Left ventricle myocardium inferior (tissue), 1 donor: ENCODE data around the gene CFAP107. TPM values are rescaled to one million over a fixed set of nuclear protein-coding genes. Genes with fewer than 3 reads are reported as not detected.
"Not testable (repeated sequence)": the region's sequence is repeated elsewhere in the genome, so short reads cannot be mapped to it uniquely, and the experiment has no call there.

Experiments
- DNase-seq: peaks from one replicate; pipeline ENCODE4 v3.0.0-alpha.2; 2020
- H3K27ac ChIP-seq: fragments of 200-600 bp; replicated peaks from 2 replicates; pipeline ENCODE4 v1.8.0; 2021
- H3K27me3 ChIP-seq: fragments of 200-600 bp; 2 replicates; pipeline ENCODE4 v1.8.0; 2021; ENCODE audit warnings: low read depth
- H3K36me3 ChIP-seq: fragments of 200-600 bp; 2 replicates; pipeline ENCODE4 v1.8.0; 2021
- H3K4me1 ChIP-seq: fragments of 200-600 bp; 2 replicates; pipeline ENCODE4 v1.8.0; 2021
- H3K4me3 ChIP-seq: fragments of 200-600 bp; 2 replicates; pipeline ENCODE4 v1.8.0; 2021; ENCODE audit warnings: mild to moderate bottlenecking, moderate library complexity
- H3K9me3 ChIP-seq: fragments of 200-600 bp; replicated peaks from 2 replicates; pipeline ENCODE4 v1.8.0; 2021
- CTCF ChIP-seq: fragments of 200-600 bp; IDR thresholded peaks from 2 replicates; pipeline ENCODE4 v1.8.0; 2021; ENCODE audit warnings: antibody characterized with exemption, mild to moderate bottlenecking, borderline replicate concordance
- intact Hi-C: fragments of 100-400 bp; cut with micrococcal nuclease; formaldehyde crosslinking; loops from one replicate; pipeline ENCODE4 v1.11.0; 2022
- total RNA-seq: library from RNA; stranded (reverse); fragmentation: NEBNext Ultra II Directional; extraction: Animal tissue kit (Norgen Biotek cat#: 25700); gene quantifications from one replicate; pipeline ENCODE4 v1.2.1, GENCODE V29; 2021
- donor health status: DM: no; HTN: yes; CAD: no; lungs with severe emphysema.

Gene CFAP107
- total RNA-seq, 1 donor from 2014 or later, result not detected

DNA sequence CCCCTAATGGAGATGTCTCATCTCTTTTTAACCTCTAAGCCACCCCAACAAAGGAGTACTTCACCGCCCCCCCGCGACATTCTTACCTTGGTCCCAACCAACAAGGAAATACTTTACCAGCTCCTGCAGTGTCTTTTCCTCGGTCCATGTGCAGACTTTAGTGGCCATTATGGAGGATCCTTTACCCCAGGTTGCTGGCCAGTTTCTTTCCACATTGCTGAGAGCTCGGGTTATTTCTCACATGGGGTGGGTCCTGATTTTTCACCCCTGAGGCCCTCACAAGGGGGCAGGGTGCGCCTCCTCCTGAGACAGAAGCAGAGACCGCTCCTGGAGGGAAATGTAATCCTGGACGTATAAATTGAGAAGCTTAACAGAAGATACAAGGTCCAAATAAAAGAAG lies 33.1 kb upstream of the CFAP107 start:
- Histone ChIP-seq H3K4me3 (no peak overlapping the region), H3K27ac (no peak overlapping the region), H3K36me3 (no peaks in the 10 kb centered on the region), H3K9me3 (no peaks in the 10 kb centered on the region), H3K4me1 (peaks cover 7% of the 10 kb centered on the region), H3K27me3 (no peaks in the 10 kb centered on the region)
- TF ChIP-seq CTCF, result no peak
- DNase-seq, result no peak
- intact Hi-C loops, result no loop called here

- intact Hi-C loops, H3K4me1 ChIP-seq, H3K27ac ChIP-seq, H3K27me3 ChIP-seq, H3K4me3 ChIP-seq, DNase-seq, H3K9me3 ChIP-seq, H3K36me3 ChIP-seq: not testable (repeated sequence)
These were observed 32.3 kb upstream of the CFAP107 start for GRCh38 chr1:12713651-12714050.

GRCh38 chr1:12714710-12715475 lies 31.1 kb upstream of the CFAP107 start:
- H3K27ac ChIP-seq, result no peak overlapping the region
- peaks cover 9% of the 10 kb centered on the region for H3K27me3 ChIP-seq
- H3K9me3 ChIP-seq, result no peaks in the 10 kb centered on the region
- H3K4me3 ChIP-seq, result no peak overlapping the region
- TF ChIP-seq CTCF, result no peak
- no peak for DNase-seq
- no peaks in the 10 kb centered on the region for H3K36me3 ChIP-seq
- H3K4me1 ChIP-seq, result no peaks in the 10 kb centered on the region
- intact Hi-C loops, result no loop called here

GRCh38 chr1:12715896-12716437 lies 30.0 kb upstream of the CFAP107 start, which contains the start of gene AADACL3:
AADACL3 (plus strand) TSS chr1:12716110; CDS start chr1:12716177, 67 bp downstream.
- intact Hi-C loops, result no loop called here
- Histone ChIP-seq H3K27me3 (peaks cover 19% of the 10 kb centered on the region), H3K36me3 (no peaks in the 10 kb centered on the region), H3K4me1 (no peaks in the 10 kb centered on the region), H3K9me3 (no peaks in the 10 kb centered on the region), H3K4me3 (no peak within 1 kb of the TSS), H3K27ac (no peak within 1 kb of the TSS)
- TF ChIP-seq CTCF, result no peak
- DNase-seq, result no peak

DNA sequence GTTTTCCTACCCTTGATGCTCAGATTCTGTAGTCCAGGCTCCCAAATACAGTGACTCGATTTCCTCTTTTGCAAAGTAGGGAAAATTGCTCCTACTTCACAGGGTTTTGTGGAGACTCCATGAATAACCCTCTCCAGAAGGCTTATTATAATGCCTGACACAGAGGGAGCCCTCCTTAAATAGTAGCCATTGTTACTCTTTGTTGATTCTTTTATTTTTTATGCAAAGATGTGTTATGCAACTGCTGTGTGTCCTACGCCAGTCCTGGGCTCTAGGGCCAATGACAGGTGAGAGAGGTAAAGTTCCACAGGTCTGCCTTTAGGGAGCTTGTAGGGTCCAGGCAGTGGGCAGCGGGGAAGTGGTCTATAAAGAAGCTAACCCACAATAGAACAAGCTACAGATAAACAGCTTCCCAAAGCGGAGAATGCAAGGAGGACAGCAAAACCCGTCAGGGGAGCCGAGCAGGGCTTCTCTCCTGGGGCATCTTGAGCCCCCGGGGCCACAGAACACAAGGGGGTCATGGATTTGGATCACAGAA lies 28.6 kb upstream of the CFAP107 start:
- Histone ChIP-seq H3K36me3 (no peaks in the 10 kb centered on the region), H3K27ac (no peak overlapping the region), H3K4me3 (no peak overlapping the region), H3K27me3 (peaks cover 31% of the 10 kb centered on the region), H3K9me3 (no peaks in the 10 kb centered on the region), H3K4me1 (no peaks in the 10 kb centered on the region)
- intact Hi-C loops, result no loop called here
- DNase-seq, result no peak
- no peak for TF ChIP-seq CTCF

GRCh38 chr1:12722626-12723025 lies 23.4 kb upstream of the CFAP107 start:
- Histone ChIP-seq H3K9me3 (no peaks in the 10 kb centered on the region), H3K36me3 (no peaks in the 10 kb centered on the region), H3K4me1 (no peaks in the 10 kb centered on the region), H3K27me3 (peaks cover 62% of the 10 kb centered on the region), H3K4me3 (no peak overlapping the region), H3K27ac (no peak overlapping the region)
- intact Hi-C loops, result no loop called here
- no peak for TF ChIP-seq CTCF
- no peak for DNase-seq
